Measurements from ENCODE around the gene PRDM15. TPM values are rescaled to one million over a fixed set of nuclear protein-coding genes. Genes with fewer than 3 reads are reported as not detected.

PRDM15 gene
- polyA plus RNA-seq, 3 donors = 0.19 to 19.0 (median 0.74) TPM

DNA sequence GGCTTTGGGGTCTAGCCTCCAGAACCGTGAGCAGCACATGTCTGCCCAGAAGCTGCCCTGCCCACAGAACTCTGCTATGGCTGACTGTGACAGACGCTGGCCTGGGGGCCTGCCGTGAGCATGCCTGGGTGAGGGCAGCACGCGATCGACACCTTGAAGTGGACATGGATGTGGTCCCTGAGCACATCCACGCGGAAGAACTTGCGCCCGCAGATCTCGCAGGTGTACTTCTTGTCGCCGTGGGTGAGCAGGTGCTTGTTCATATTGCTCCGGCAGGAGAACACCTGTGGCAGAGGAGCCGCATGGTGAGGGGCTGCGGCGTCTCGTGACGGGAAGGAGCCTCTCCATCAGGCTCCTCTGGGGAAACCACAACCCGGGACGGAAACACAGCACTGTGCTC, 56.0 kb downstream of the PRDM15 start:
- H2AFZ ChIP-seq (ENCODE audit: insufficient read depth, low read depth, low read length, poor library complexity, severe bottlenecking) = no peak overlapping the region
- no peaks in the 10 kb centered on the region for H3K4me1 Mint-ChIP-seq
- H3K27ac ChIP-seq (ENCODE audit: low read depth in 1 of 2, low read length in 2 of 2) = no peak overlapping the region
- no peak overlapping the region for H3K9ac ChIP-seq (ENCODE audit: insufficient read depth, low read length, poor library complexity, severe bottlenecking)
- no peak overlapping the region for H3K4me3 Mint-ChIP-seq
- no peaks in the 10 kb centered on the region for H3K9me3 Mint-ChIP-seq
- no peaks in the 10 kb centered on the region for H3K4me1 ChIP-seq (ENCODE audit: control insufficient read depth in 1 of 2, insufficient read depth in 2 of 2, low read length in 2 of 2)
- H3K27ac Mint-ChIP-seq = peak overlapping the region in 1 of 7 donors; percentile 11
- H3K79me2 ChIP-seq (ENCODE audit: insufficient read depth, low read length) = no peaks in the 10 kb centered on the region
- DNase-seq = no peak
- H3K4me3 ChIP-seq (replicated peaks in 1 of 3; ENCODE audit: low read depth in 2 of 3, low read length in 3 of 3) = no peak overlapping the region
- 50% methylated on average over 21 of the region's 21 CpGs for WGBS (ENCODE audit: insufficient coverage)
- H3K27me3 Mint-ChIP-seq (ENCODE audit: low read depth in 3 of 3) = peaks cover 0 to 1% (median 0%) of the 10 kb centered on the region in 3 donors
- H3K9me3 ChIP-seq (replicated peaks in 1 of 2; ENCODE audit: control insufficient read depth in 1 of 2, insufficient read depth in 1 of 2, low read length in 2 of 2) = no peaks in the 10 kb centered on the region
- TF ChIP-seq, protein P1, sequence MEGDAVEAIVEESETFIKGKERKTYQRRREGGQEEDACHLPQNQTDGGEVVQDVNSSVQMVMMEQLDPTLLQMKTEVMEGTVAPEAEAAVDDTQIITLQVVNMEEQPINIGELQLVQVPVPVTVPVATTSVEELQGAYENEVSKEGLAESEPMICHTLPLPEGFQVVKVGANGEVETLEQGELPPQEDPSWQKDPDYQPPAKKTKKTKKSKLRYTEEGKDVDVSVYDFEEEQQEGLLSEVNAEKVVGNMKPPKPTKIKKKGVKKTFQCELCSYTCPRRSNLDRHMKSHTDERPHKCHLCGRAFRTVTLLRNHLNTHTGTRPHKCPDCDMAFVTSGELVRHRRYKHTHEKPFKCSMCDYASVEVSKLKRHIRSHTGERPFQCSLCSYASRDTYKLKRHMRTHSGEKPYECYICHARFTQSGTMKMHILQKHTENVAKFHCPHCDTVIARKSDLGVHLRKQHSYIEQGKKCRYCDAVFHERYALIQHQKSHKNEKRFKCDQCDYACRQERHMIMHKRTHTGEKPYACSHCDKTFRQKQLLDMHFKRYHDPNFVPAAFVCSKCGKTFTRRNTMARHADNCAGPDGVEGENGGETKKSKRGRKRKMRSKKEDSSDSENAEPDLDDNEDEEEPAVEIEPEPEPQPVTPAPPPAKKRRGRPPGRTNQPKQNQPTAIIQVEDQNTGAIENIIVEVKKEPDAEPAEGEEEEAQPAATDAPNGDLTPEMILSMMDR (IDR thresholded peaks at IDR 0.05) = no peak
- no peaks in the 10 kb centered on the region for H4K20me1 ChIP-seq (ENCODE audit: insufficient read depth, low read length)
- H3K36me3 ChIP-seq (replicated peaks in 1 of 2; ENCODE audit: control insufficient read depth in 1 of 2, insufficient read depth in 2 of 2, low read length in 2 of 2) = peaks cover 17 to 82% of the 10 kb centered on the region in 2 donors
- intact Hi-C loops (cut with micrococcal nuclease) = no loop called here
- H3K36me3 Mint-ChIP-seq = peaks cover 44% of the 10 kb centered on the region in 2 donors
- no peaks in the 10 kb centered on the region for H3K27me3 ChIP-seq (ENCODE audit: control insufficient read depth in 2 of 2, insufficient read depth in 2 of 2, low read length in 2 of 2)
- no peak overlapping the region for H3K4me2 ChIP-seq (replicated peaks; ENCODE audit: extremely low read depth, low read length, poor library complexity, severe bottlenecking)

DNA sequence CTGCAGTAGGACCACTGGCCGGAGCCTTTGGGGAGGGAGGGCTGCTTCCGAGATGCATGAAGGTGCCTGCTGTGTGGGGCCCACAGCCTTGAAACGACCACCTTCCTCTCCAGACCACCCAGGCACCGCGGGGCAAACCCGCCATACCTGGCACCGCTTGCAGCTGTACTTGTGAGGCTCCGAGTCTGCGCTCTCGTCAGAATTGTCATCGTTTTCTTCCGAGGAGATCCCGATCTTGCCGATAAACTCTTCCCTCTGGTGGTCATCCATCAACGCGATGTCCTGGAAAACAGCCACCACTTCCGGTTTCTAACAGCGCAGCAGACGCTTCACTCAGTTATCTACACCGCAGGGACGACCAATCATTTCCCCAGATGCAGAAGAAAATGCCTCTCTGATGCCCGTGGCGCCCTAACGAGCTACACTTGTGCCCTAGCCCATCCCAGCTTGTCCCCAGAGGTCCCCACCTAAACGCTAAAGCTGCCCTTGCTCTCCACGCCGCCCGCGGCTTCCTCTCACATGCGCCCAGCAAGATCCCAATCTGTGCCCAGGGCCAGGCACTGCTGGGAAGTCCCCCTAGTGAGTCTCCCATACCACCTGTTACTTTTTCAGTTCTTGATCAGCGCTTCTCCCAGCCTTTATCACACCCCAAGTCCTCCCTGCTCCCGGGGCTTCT, 57.2 kb downstream of the PRDM15 start:
- intact Hi-C loops (cut with micrococcal nuclease) = no loop called here
- no peak overlapping the region for H2AFZ ChIP-seq (ENCODE audit: insufficient read depth, low read depth, low read length, poor library complexity, severe bottlenecking)
- Mint-ChIP-seq H3K4me3 (no peak overlapping the region), H3K4me1 (peaks cover 4% of the 10 kb centered on the region), H3K36me3 (peaks cover 44% of the 10 kb centered on the region in 2 donors), H3K9me3 (no peaks in the 10 kb centered on the region), H3K27ac (peak overlapping the region in 1 of 7 donors; percentile 20), H3K27me3 (ENCODE audit: low read depth in 3 of 3) (peaks cover 0 to 1% (median 0%) of the 10 kb centered on the region in 3 donors)
- DNase-seq = no peak
- H3K4me1 ChIP-seq (ENCODE audit: control insufficient read depth in 1 of 2, insufficient read depth in 2 of 2, low read length in 2 of 2) = peaks cover under 1 to 1% of the 10 kb centered on the region in 2 donors
- WGBS (ENCODE audit: insufficient coverage) = 96% methylated on average over 25 of the region's 32 CpGs
- no peaks in the 10 kb centered on the region for H3K27me3 ChIP-seq (ENCODE audit: control insufficient read depth in 2 of 2, insufficient read depth in 2 of 2, low read length in 2 of 2)
- H3K9ac ChIP-seq (ENCODE audit: insufficient read depth, low read length, poor library complexity, severe bottlenecking) = no peak overlapping the region
- H3K4me3 ChIP-seq (replicated peaks in 1 of 3; ENCODE audit: low read depth in 2 of 3, low read length in 3 of 3) = no peak overlapping the region
- TF ChIP-seq, protein P1 (IDR thresholded peaks at IDR 0.05) = no peak
- H3K36me3 ChIP-seq (replicated peaks in 1 of 2; ENCODE audit: control insufficient read depth in 1 of 2, insufficient read depth in 2 of 2, low read length in 2 of 2) = peaks cover 17 to 71% of the 10 kb centered on the region in 2 donors
- H4K20me1 ChIP-seq (ENCODE audit: insufficient read depth, low read length) = no peaks in the 10 kb centered on the region
- H3K4me2 ChIP-seq (replicated peaks; ENCODE audit: extremely low read depth, low read length, poor library complexity, severe bottlenecking) = no peak overlapping the region
- no peaks in the 10 kb centered on the region for H3K9me3 ChIP-seq (replicated peaks in 1 of 2; ENCODE audit: control insufficient read depth in 1 of 2, insufficient read depth in 1 of 2, low read length in 2 of 2)
- no peak overlapping the region for H3K27ac ChIP-seq (ENCODE audit: low read depth in 1 of 2, low read length in 2 of 2)
- H3K79me2 ChIP-seq (ENCODE audit: insufficient read depth, low read length) = no peaks in the 10 kb centered on the region
